ENCODE results near the gene DNASE2. TPM values are rescaled to one million over a fixed set of nuclear protein-coding genes. Genes with fewer than 3 reads are reported as not detected.

The DNASE2 gene
- total and polyA plus RNA-seq, 7 donors, result 5.5 to 23.0 (median 9.7) TPM

GRCh38 chr19:12873891-12874745, 7.1 kb downstream of the DNASE2 start:
- DNase-seq, result no peak
- peaks cover 3 to 42% of the 10 kb centered on the region in 2 donors for H3K36me3 ChIP-seq (ENCODE audit: insufficient read depth in 1 of 2, low read depth in 1 of 2)
- TF ChIP-seq, protein P1, sequence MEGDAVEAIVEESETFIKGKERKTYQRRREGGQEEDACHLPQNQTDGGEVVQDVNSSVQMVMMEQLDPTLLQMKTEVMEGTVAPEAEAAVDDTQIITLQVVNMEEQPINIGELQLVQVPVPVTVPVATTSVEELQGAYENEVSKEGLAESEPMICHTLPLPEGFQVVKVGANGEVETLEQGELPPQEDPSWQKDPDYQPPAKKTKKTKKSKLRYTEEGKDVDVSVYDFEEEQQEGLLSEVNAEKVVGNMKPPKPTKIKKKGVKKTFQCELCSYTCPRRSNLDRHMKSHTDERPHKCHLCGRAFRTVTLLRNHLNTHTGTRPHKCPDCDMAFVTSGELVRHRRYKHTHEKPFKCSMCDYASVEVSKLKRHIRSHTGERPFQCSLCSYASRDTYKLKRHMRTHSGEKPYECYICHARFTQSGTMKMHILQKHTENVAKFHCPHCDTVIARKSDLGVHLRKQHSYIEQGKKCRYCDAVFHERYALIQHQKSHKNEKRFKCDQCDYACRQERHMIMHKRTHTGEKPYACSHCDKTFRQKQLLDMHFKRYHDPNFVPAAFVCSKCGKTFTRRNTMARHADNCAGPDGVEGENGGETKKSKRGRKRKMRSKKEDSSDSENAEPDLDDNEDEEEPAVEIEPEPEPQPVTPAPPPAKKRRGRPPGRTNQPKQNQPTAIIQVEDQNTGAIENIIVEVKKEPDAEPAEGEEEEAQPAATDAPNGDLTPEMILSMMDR (IDR thresholded peaks at IDR 0.05), result no peak
- H3K27me3 ChIP-seq (ENCODE audit: insufficient read depth in 3 of 3, low read length in 2 of 3), result no peaks in the 10 kb centered on the region
- intact Hi-C loops (cut with DNase I), result no loop called here
- H3K4me1 ChIP-seq, result no peaks in the 10 kb centered on the region
- 82 to 93% (median 90%) methylated on average over 57 to 86 of the region's 86 CpGs for WGBS, 3 donors
- no peak for ATAC-seq
- peak overlapping the region; percentile 45 for H3K4me3 ChIP-seq
- no peak overlapping the region for H3K27ac ChIP-seq
- H3K9me3 ChIP-seq, result no peaks in the 10 kb centered on the region

DNA sequence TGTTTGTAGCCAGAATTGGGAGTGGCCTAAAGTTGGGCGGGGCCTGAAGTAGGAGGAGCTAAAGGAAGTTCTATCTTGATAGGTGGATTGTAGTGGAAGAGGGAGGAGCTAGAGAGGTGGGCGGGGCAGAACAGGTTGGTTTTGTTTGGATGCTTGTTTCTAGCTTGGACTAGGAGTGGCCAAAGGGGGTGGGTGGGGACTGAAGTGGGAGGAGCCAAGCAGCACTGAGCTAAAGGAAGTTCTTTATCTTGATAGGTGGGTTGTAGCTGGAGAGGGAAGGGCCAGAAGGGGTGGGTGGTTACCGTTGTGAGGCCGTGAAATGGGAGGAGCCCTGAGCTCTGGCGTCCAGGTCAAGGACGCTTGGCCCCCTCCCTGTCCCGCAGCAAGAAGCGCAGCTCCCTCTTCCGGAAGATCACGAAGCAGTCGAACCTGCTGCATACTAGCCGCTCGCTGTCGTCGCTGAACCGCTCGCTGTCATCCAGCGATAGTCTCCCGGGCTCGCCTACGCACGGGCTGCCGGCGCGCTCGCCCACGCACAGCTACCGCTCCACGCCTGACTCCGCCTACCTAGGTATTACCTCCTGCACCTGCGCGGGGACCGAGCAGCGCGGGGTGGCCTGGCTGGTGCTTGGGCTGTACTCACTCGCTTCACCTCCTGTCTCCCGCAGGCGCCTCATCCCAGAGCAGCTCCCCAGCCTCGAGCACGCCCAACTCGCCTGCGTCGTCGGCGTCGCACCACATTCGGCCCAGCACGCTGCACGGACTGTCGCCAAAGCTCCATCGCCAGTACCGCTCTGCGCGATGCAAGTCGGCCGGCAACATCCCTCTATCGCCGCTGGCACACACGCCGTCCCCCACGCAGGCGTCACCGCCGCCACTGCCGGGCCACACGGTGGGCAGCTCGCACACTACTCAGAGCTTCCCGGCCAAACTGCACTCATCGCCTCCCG, 8.0 kb downstream of the DNASE2 start:
- ATAC-seq (peak; percentile 56 to 88 (median 84)), DNase-seq (peak; percentile 51 to 72)
- H3K4me3 ChIP-seq, result peak overlapping the region; percentile 45
- H3K27me3 ChIP-seq (ENCODE audit: insufficient read depth in 3 of 3, low read length in 2 of 3), result no peaks in the 10 kb centered on the region
- H3K4me1 ChIP-seq, result no peaks in the 10 kb centered on the region
- no peaks in the 10 kb centered on the region for H3K9me3 ChIP-seq
- intact Hi-C loops (cut with DNase I), result no loop called here
- H3K27ac ChIP-seq, result no peak overlapping the region
- 55 to 64% (median 58%) methylated on average over 70 of the region's 70 CpGs for WGBS, 3 donors
- TF ChIP-seq, protein P1 (IDR thresholded peaks at IDR 0.05), result no peak
- H3K36me3 ChIP-seq (ENCODE audit: insufficient read depth in 1 of 2, low read depth in 1 of 2), result peaks cover 0 to 37% of the 10 kb centered on the region in 2 donors

DNA sequence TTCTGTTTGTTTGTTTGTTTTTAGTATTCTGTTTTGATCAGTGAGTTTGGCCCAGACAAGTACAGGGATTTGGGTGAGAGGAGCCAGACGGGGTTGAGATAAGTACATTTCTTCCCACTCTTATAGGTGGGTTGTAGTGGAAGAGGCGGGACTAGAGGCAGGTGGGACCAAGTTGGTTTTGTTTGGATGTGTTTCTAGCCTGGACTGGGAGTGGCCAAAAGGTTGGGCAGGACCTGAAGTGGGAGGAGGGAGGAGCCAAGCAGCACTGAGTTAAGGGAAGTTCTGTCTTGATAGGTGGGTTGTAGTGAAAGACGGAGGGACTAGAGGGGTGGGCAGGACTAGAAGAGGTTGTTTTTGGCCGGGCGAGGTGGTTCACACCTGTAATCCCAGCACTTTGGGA, 9.0 kb downstream of the DNASE2 start:
- intact Hi-C loops (cut with DNase I), result no loop called here
- TF ChIP-seq, protein P1 (IDR thresholded peaks at IDR 0.05), result no peak
- no peak for ATAC-seq
- Histone ChIP-seq H3K4me3 (no peak overlapping the region), H3K36me3 (ENCODE audit: insufficient read depth in 1 of 2, low read depth in 1 of 2) (peaks cover 0 to 27% of the 10 kb centered on the region in 2 donors), H3K9me3 (no peaks in the 10 kb centered on the region), H3K4me1 (peaks cover 4% of the 10 kb centered on the region), H3K27me3 (ENCODE audit: insufficient read depth in 3 of 3, low read length in 2 of 3) (peaks cover 0 to 9% (median 5%) of the 10 kb centered on the region in 3 donors), H3K27ac (no peak overlapping the region)
- DNase-seq, result no peak
- 87 to 91% (median 88%) methylated on average over 5 of the region's 5 CpGs for WGBS, 3 donors

- no peak for DNase-seq
- Histone ChIP-seq H3K9me3 (no peaks in the 10 kb centered on the region), H3K4me3 (no peak overlapping the region), H3K36me3 (ENCODE audit: insufficient read depth in 1 of 2, low read depth in 1 of 2) (peaks cover 0 to 22% of the 10 kb centered on the region in 2 donors), H3K4me1 (peaks cover 4% of the 10 kb centered on the region), H3K27me3 (ENCODE audit: insufficient read depth in 3 of 3, low read length in 2 of 3) (peaks cover 0 to 11% (median 6%) of the 10 kb centered on the region in 3 donors), H3K27ac (no peak overlapping the region)
- 48 to 66% (median 62%) methylated on average over 3 of the region's 3 CpGs for WGBS, 3 donors
- TF ChIP-seq, protein P1 (IDR thresholded peaks at IDR 0.05), result no peak
- intact Hi-C loops (cut with DNase I), result no loop called here
- ATAC-seq, result no peak
Observed at GRCh38 chr19:12871681-12872080, 9.6 kb downstream of the DNASE2 start.
